ENCODE measurements around the gene MOB1B.

MOB1B gene

GRCh38 chr4:70914631-70915030 lies 12.5 kb downstream of the MOB1B start:
- DNase-seq (ENCODE audit: low read depth in 2 of 2): no peak

GRCh38 chr4:70915036-70915815 lies 13.1 kb downstream of the MOB1B start:
- DNase-seq (ENCODE audit: low read depth in 2 of 2): no peak

GRCh38 chr4:70915874-70916559 lies 13.8 kb downstream of the MOB1B start:
- DNase-seq (ENCODE audit: low read depth in 2 of 2): no peak

GRCh38 chr4:70920592-70920991 lies 18.4 kb downstream of the MOB1B start:
- DNase-seq (ENCODE audit: low read depth in 2 of 2): no peak

- DNase-seq (ENCODE audit: low read depth in 2 of 2): no peak
Measured at GRCh38 chr4:70925418-70925817, 23.2 kb downstream of the MOB1B start.

GRCh38 chr4:70925899-70926635 lies 23.9 kb downstream of the MOB1B start:
- DNase-seq (ENCODE audit: low read depth in 2 of 2): no peak

GRCh38 chr4:70927502-70928137 lies 25.5 kb downstream of the MOB1B start:
- no peak for DNase-seq (ENCODE audit: low read depth in 2 of 2)

GRCh38 chr4:70930530-70931256 lies 28.5 kb downstream of the MOB1B start:
- DNase-seq (ENCODE audit: low read depth in 2 of 2): no peak

GRCh38 chr4:70931347-70931746 lies 29.2 kb downstream of the MOB1B start:
- DNase-seq (ENCODE audit: low read depth in 2 of 2): no peak

- no peak for DNase-seq (ENCODE audit: low read depth in 2 of 2)
Measured at GRCh38 chr4:70932984-70933383, 30.8 kb downstream of the MOB1B start.

- no peak for DNase-seq (ENCODE audit: low read depth in 2 of 2)
Measured at GRCh38 chr4:70935038-70935695, 33.0 kb downstream of the MOB1B start.

- no peak for DNase-seq (ENCODE audit: low read depth in 2 of 2)
Measured at GRCh38 chr4:70936200-70936787, 34.1 kb downstream of the MOB1B start.

GRCh38 chr4:70938086-70938485 lies 35.9 kb downstream of the MOB1B start:
- no peak for DNase-seq (ENCODE audit: low read depth in 2 of 2)

- DNase-seq (ENCODE audit: low read depth in 2 of 2): no peak
Measured at GRCh38 chr4:70940134-70940533, 38.0 kb downstream of the MOB1B start.

GRCh38 chr4:70943114-70943513 lies 40.9 kb downstream of the MOB1B start:
- no peak for DNase-seq (ENCODE audit: low read depth in 2 of 2)

GRCh38 chr4:70945046-70945445 lies 42.9 kb downstream of the MOB1B start:
- no peak for DNase-seq (ENCODE audit: low read depth in 2 of 2)

- no peak for DNase-seq (ENCODE audit: low read depth in 2 of 2)
Measured at GRCh38 chr4:70945452-70946055, 43.4 kb downstream of the MOB1B start.

GRCh38 chr4:70946939-70947338 lies 44.8 kb downstream of the MOB1B start:
- no peak for DNase-seq (ENCODE audit: low read depth in 2 of 2)

- DNase-seq (ENCODE audit: low read depth in 2 of 2): no peak
Measured at GRCh38 chr4:70948665-70949260, 46.6 kb downstream of the MOB1B start.

GRCh38 chr4:70954032-70954431 lies 51.9 kb downstream of the MOB1B start:
- no peak for DNase-seq (ENCODE audit: low read depth in 2 of 2)
